Measurements from ENCODE around the gene BCKDK. TPM values are rescaled to one million over a fixed set of nuclear protein-coding genes. Genes with fewer than 3 reads are reported as not detected.

The BCKDK gene
- total and polyA plus RNA-seq, 2 of the 13 experiments (the other 11 are each of a cell fraction or from before 2014, with no cell fraction given), result 24.9 to 42.6 TPM

GRCh38 chr16:31138621-31139578 is 30.7 kb downstream of the BCKDK start (continued):
- TF ChIP-seq ZHX1 (CRISPR knock-in tag; IDR thresholded peaks at IDR 0.05; ENCODE audit: low read depth), result no peak
- no peak for TF ChIP-seq NFIC (IDR thresholded peaks at IDR 0.05; ENCODE audit: low read length)
- TF ChIP-seq GZF1 (CRISPR knock-in tag; IDR thresholded peaks at IDR 0.05), result no peak
- TF ChIP-seq ZFP41 (CRISPR knock-in tag; IDR thresholded peaks at IDR 0.05; ENCODE audit: borderline replicate concordance), result no peak
- no peak for TF ChIP-seq ZNF264 (CRISPR knock-in tag; IDR thresholded peaks at IDR 0.05)
- peak; percentile 68 for TF ChIP-seq TBX2 (CRISPR knock-in tag; IDR thresholded peaks at IDR 0.05; ENCODE audit: borderline replicate concordance)
- TF ChIP-seq ZSCAN9 (CRISPR knock-in tag; IDR thresholded peaks at IDR 0.05; ENCODE audit: borderline replicate concordance), result no peak
- TF ChIP-seq CEBPG (CRISPR knock-in tag; IDR thresholded peaks at IDR 0.05), result 0 out of 2 replicates have a peak, but pooled peaks have one; percentile 12
- TF ChIP-seq ARNT (IDR thresholded peaks at IDR 0.05), result no peak
- TF ChIP-seq SMYD3 (CRISPR knock-in tag; IDR thresholded peaks at IDR 0.05), result no peak
- no peak for TF ChIP-seq ZNF225 (CRISPR knock-in tag; IDR thresholded peaks at IDR 0.05)
- TF ChIP-seq SRF (IDR thresholded peaks at IDR 0.05; ENCODE audit: low read depth, low read length), result no peak
- TF ChIP-seq HMGA1 (CRISPR knock-in tag; conservative IDR thresholded peaks at IDR 0.05), result no peak
- no peak for TF ChIP-seq IKZF5 (CRISPR knock-in tag; IDR thresholded peaks at IDR 0.05)
- TF ChIP-seq ZNF652 (CRISPR knock-in tag; IDR thresholded peaks at IDR 0.05; ENCODE audit: borderline replicate concordance, low read depth), result no peak
- TF ChIP-seq ADNP (CRISPR knock-in tag; IDR thresholded peaks at IDR 0.05), result no peak; the same call in 1 of the 2 replicates
- no peak for TF ChIP-seq RORA (CRISPR knock-in tag; IDR thresholded peaks at IDR 0.05)
- TF ChIP-seq RBM22 (optimal IDR thresholded peaks at IDR 0.05; ENCODE audit: low read length), result no peak
- 0 out of 2 replicates have a peak, but pooled peaks have one; percentile 18 for TF ChIP-seq ARID5B (CRISPR knock-in tag; IDR thresholded peaks at IDR 0.05)
- no peak for TF ChIP-seq CAMTA2 (CRISPR knock-in tag; IDR thresholded peaks at IDR 0.05; ENCODE audit: borderline replicate concordance)
- no peak for TF ChIP-seq FOXO1 (CRISPR knock-in tag; IDR thresholded peaks at IDR 0.05)
- TF ChIP-seq CENPBD1 (CRISPR knock-in tag; IDR thresholded peaks at IDR 0.05; ENCODE audit: borderline replicate concordance, low read depth), result no peak
- no peak for TF ChIP-seq SKI (IDR thresholded peaks at IDR 0.05; ENCODE audit: partially characterized antibody)
